HG02870 (cell line): ENCODE measurements around the gene HOXB3.
"Not testable (repeated sequence)": the region's sequence is repeated elsewhere in the genome, so short reads cannot be mapped to it uniquely, and the experiment has no call there.

Experiments
- ATAC-seq: cut with Tn5 transposase; IDR thresholded peaks from one replicate; pipeline ENCODE4 v1.9.1; 2021; ENCODE audit warnings: mild to moderate bottlenecking, moderate library complexity; ENCODE audit not compliant: unreplicated experiment

The HOXB3 gene

GRCh38 chr17:48547808-48548522 lies 42.1 kb downstream of the HOXB3 start:
- no peak for ATAC-seq

GRCh38 chr17:48546924-48547807 lies 42.9 kb downstream of the HOXB3 start:
- no peak for ATAC-seq

GRCh38 chr17:48546137-48546923 lies 43.7 kb downstream of the HOXB3 start:
- ATAC-seq: no peak

- no peak for ATAC-seq
Measured at GRCh38 chr17:48545539-48545938, 44.5 kb downstream of the HOXB3 start.

- no peak for ATAC-seq
Measured at GRCh38 chr17:48545022-48545375, 45.0 kb downstream of the HOXB3 start, which contains the start of gene HOXB2. Gene HOXB2 (minus strand): TSS chr17:48545109. CDS start chr17:48544911, 198 bp downstream.

GRCh38 chr17:48544349-48545021 lies 45.6 kb downstream of the HOXB3 start:
- ATAC-seq: no peak

- no peak for ATAC-seq
Measured at GRCh38 chr17:48543854-48544348, 46.1 kb downstream of the HOXB3 start.

- ATAC-seq: no peak
Measured at GRCh38 chr17:48543107-48543853, 46.8 kb downstream of the HOXB3 start.

- no peak for ATAC-seq
Measured at GRCh38 chr17:48542698-48543106, 47.3 kb downstream of the HOXB3 start.

- no peak for ATAC-seq
Measured at GRCh38 chr17:48542114-48542656, 47.9 kb downstream of the HOXB3 start.

GRCh38 chr17:48541577-48542113 lies 48.4 kb downstream of the HOXB3 start:
- no peak for ATAC-seq

- no peak for ATAC-seq
Measured at GRCh38 chr17:48541036-48541576, 48.9 kb downstream of the HOXB3 start.

GRCh38 chr17:48540213-48540612 lies 49.8 kb downstream of the HOXB3 start:
- no peak for ATAC-seq

GRCh38 chr17:48539177-48539576 lies 50.9 kb downstream of the HOXB3 start:
- no peak for ATAC-seq

GRCh38 chr17:48537316-48537715 lies 52.7 kb downstream of the HOXB3 start:
- no peak for ATAC-seq

GRCh38 chr17:48535793-48536559 lies 54.1 kb downstream of the HOXB3 start:
- ATAC-seq: not testable (repeated sequence)

- no peak for ATAC-seq
Measured at GRCh38 chr17:48532261-48532660, 57.8 kb downstream of the HOXB3 start.

- ATAC-seq: no peak
Measured at GRCh38 chr17:48530887-48531272, 59.2 kb downstream of the HOXB3 start, which contains the start of gene HOXB1. Gene HOXB1 (minus strand): TSS chr17:48531011. CDS start chr17:48530904, 107 bp downstream.
